CD4-positive, alpha-beta T cell treated with Interleukin-15 for 1 hour (primary cell): ENCODE results near the gene BBX.

Experiments
- DNase-seq: peaks from one replicate; pipeline ENCODE4 v3.0.0-alpha.2; 2020

Gene BBX

GRCh38 chr3:107660306-107660976 lies 137.7 kb downstream of the BBX start:
- no peak for DNase-seq

- no peak for DNase-seq
These were observed 138.8 kb downstream of the BBX start for GRCh38 chr3:107661447-107662123.

- DNase-seq = no peak
These were observed 139.4 kb downstream of the BBX start for GRCh38 chr3:107662124-107662507.

GRCh38 chr3:107662586-107662985 lies 139.8 kb downstream of the BBX start:
- no peak for DNase-seq

GRCh38 chr3:107663266-107663665 lies 140.5 kb downstream of the BBX start:
- no peak for DNase-seq

GRCh38 chr3:107664614-107665013 lies 141.9 kb downstream of the BBX start:
- no peak for DNase-seq

- no peak for DNase-seq
These were observed 142.6 kb downstream of the BBX start for GRCh38 chr3:107665351-107665750.

- no peak for DNase-seq
These were observed 144.1 kb downstream of the BBX start for GRCh38 chr3:107666853-107667252.

GRCh38 chr3:107668416-107668815 lies 145.7 kb downstream of the BBX start:
- no peak for DNase-seq

GRCh38 chr3:107668963-107669362 lies 146.2 kb downstream of the BBX start:
- DNase-seq = no peak

GRCh38 chr3:107669669-107670068 lies 146.9 kb downstream of the BBX start:
- no peak for DNase-seq

GRCh38 chr3:107670986-107671385 lies 148.2 kb downstream of the BBX start:
- DNase-seq = no peak

GRCh38 chr3:107674371-107674770 lies 151.6 kb downstream of the BBX start:
- DNase-seq = no peak

GRCh38 chr3:107675233-107675900 lies 152.6 kb downstream of the BBX start:
- DNase-seq = no peak

- no peak for DNase-seq
These were observed 153.9 kb downstream of the BBX start for GRCh38 chr3:107676469-107677309.

GRCh38 chr3:107679921-107680320 lies 157.2 kb downstream of the BBX start:
- DNase-seq = no peak

- DNase-seq = no peak
These were observed 157.9 kb downstream of the BBX start for GRCh38 chr3:107680698-107681097.

GRCh38 chr3:107681396-107681795 lies 158.6 kb downstream of the BBX start:
- no peak for DNase-seq

GRCh38 chr3:107682580-107682979 lies 159.8 kb downstream of the BBX start:
- DNase-seq = no peak

GRCh38 chr3:107683447-107683846 lies 160.7 kb downstream of the BBX start:
- DNase-seq = no peak

- DNase-seq = no peak
These were observed 161.7 kb downstream of the BBX start for GRCh38 chr3:107684431-107684925.

- DNase-seq = no peak
These were observed 162.6 kb downstream of the BBX start for GRCh38 chr3:107685383-107685782.

GRCh38 chr3:107687056-107687581 lies 164.4 kb downstream of the BBX start:
- DNase-seq = no peak
